GM18909 (cell line): ENCODE data around the gene PDE4D.

Experiments
- ATAC-seq: cut with Tn5 transposase; IDR thresholded peaks from one replicate; pipeline ENCODE4 v1.9.1; 2021; ENCODE audit warnings: mild to moderate bottlenecking; ENCODE audit not compliant: unreplicated experiment, poor library complexity

PDE4D gene

GRCh38 chr5:59184769-59185168, 708.8 kb downstream of the PDE4D start:
- no peak for ATAC-seq

- no peak for ATAC-seq
Measured at GRCh38 chr5:59182760-59183159, 710.8 kb downstream of the PDE4D start.

- ATAC-seq: peak; percentile 76
Measured at GRCh38 chr5:59180515-59180914, 713.0 kb downstream of the PDE4D start.

GRCh38 chr5:59179704-59180103, 713.8 kb downstream of the PDE4D start:
- no peak for ATAC-seq

GRCh38 chr5:59178482-59178881, 715.0 kb downstream of the PDE4D start:
- ATAC-seq: peak; percentile 37

GRCh38 chr5:59178071-59178470, 715.5 kb downstream of the PDE4D start:
- ATAC-seq: peak; percentile 38

- ATAC-seq: no peak
Measured at GRCh38 chr5:59177644-59178043, 715.9 kb downstream of the PDE4D start.

GRCh38 chr5:59174248-59174844, 719.2 kb downstream of the PDE4D start:
- ATAC-seq: peak; percentile 42

- ATAC-seq: no peak
Measured at GRCh38 chr5:59173578-59173977, 719.9 kb downstream of the PDE4D start.

GRCh38 chr5:59171131-59171530, 722.4 kb downstream of the PDE4D start:
- no peak for ATAC-seq

- no peak for ATAC-seq
Measured at GRCh38 chr5:59169768-59170150, 723.8 kb downstream of the PDE4D start.

- ATAC-seq: no peak
Measured at GRCh38 chr5:59169081-59169767, 724.3 kb downstream of the PDE4D start.

- ATAC-seq: no peak
Measured at GRCh38 chr5:59168067-59168466, 725.5 kb downstream of the PDE4D start.

- ATAC-seq: no peak
Measured at GRCh38 chr5:59164041-59164830, 729.3 kb downstream of the PDE4D start.

- ATAC-seq: no peak
Measured at GRCh38 chr5:59161221-59162105, 732.1 kb downstream of the PDE4D start.

GRCh38 chr5:59158637-59159391, 734.7 kb downstream of the PDE4D start:
- no peak for ATAC-seq

GRCh38 chr5:59158165-59158564, 735.4 kb downstream of the PDE4D start:
- ATAC-seq: no peak

- no peak for ATAC-seq
Measured at GRCh38 chr5:59157068-59157467, 736.5 kb downstream of the PDE4D start.

GRCh38 chr5:59152701-59153245, 740.8 kb downstream of the PDE4D start:
- ATAC-seq: peak; percentile 58
